DMS53 treated with DMSO at 0.1 percent for 48 hours (cell line): ENCODE measurements around the gene LYZ.
"Not testable (repeated sequence)": the region's sequence is repeated elsewhere in the genome, so short reads cannot be mapped to it uniquely, and the experiment has no call there.

Source experiments
- DNase-seq: peaks from one replicate; lab custom pipeline; 2025; ENCODE audit not compliant: unreplicated experiment; lab: John Stamatoyannopoulos, UW

Gene LYZ

DNA sequence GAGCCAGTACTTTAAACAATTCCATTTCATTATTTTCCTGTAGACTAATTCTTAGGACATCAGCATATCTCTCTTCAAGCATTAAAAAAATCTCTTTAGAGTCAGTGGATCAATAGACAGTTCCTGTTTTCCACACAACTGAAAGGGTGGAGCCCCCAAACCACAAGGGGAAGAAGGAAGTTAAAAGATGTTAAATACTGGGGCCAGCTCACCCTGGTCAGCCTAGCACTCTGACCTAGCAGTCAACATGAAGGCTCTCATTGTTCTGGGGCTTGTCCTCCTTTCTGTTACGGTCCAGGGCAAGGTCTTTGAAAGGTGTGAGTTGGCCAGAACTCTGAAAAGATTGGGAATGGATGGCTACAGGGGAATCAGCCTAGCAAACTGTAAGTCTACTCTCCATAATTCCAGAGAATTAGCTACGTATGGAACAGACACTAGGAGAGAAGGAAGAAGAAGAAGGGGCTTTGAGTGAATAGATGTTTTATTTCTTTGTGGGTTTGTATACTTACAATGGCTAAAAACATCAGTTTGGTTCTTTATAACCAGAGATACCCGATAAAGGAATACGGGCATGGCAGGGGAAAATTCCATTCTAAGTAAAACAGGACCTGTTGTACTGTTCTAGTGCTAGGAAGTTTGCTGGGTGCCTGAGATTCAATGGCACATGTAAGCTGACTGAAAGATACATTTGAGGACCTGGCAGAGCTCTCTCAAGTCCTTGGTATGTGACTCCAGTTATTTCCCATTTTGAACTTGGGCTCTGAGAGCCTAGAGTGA, at the start of gene LYZ:
Gene LYZ (plus strand): TSS at position 220 of the 777 bp plus-strand sequence. CDS start 28 bp downstream, at position 248.
- DNase-seq, result no peak

DNA sequence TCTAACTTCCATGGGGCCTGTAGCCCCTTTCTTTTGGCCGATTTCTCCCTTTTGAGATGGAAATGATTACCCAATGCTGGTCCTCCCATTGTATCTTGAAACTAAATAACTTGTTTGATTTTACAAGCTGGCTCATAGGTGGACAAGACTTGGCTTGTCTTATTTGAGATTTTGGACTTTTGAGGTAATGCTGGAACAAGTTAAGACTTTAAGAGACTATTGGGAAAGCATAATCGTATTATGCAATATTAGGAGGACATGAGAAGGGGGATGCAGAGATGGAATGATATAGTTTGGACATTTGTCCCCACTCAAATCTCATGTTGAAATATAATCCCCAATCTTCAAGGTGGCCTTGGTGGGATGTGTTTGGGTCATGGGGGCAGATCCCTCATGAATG, 49.2 kb upstream of the LYZ start:
- no peak for DNase-seq

DNA sequence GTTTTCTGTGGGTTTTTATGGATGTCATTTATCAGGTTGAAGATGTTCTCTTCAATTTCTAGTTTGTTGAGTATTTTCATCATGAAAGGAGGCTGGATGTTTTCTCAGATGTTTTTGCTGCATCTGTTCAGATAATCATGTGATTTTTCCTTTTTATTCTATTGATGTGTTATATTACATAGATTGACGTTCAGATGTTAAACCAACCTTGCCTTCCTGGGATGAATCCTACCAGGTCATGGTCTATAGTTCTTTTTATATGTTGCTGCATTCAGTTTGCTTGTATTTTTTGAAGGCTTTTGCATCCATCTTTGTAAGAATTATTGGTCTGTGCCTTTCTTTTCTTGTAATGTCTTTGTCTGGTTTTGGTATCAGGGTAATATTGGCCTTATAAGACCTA, 43.9 kb upstream of the LYZ start:
- DNase-seq, result no peak

DNA sequence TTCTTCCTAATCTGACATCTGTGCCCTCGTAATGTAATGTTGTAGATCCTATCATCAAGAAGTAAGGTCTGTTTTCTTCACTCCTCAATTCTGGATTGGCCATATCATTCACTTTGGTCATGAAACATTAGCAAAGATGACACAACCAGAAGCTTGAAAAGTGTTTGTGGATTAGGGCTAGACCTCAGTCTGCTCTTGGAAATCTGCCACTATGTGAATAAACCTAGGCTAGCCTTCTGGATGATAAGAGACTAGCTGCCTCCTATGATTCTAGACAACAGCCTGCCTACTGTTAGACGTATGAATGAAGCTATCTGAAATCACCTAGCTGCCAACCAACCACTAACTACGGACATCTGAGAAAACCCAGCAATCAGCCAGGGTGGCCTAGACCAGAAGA, 38.7 kb upstream of the LYZ start:
- DNase-seq, result no peak

DNA sequence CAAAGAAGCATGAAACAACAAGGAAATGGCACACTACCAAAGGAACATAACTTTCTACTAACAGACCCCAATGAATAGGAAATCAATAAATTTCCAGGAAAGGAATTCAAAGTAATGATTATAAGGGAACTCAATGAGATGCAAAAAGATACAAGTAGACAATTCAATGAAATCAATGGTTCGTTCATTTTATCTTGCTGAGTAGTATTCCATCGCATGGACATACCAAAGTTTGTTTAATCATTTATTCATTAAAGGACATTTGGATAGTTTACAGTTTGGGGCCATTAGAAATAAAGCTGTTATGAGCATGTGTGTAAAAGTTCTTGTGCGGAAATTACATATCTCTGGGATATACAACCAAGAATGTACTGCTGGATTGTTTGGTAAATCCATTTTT, 35.0 kb upstream of the LYZ start:
- DNase-seq, result no peak

DNA sequence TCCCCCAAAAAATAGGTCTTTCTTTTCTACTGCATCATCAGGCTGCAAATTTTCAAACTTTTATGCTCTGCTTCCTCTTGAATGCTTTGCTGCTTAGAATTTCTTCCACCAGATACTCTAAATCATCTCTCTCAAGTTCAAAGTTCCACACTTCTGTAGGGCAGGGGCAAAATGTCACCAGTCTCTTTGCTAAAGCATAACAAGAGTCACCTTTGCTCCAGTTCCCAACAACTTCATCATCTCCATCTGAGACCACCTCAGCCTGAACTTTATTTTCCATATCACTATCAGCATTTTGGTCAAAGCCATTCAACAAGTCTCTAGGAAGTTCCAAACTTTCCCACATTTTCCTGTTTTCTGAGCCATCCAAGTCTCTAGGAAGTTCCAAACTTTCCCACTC, 31.4 kb upstream of the LYZ start:
- DNase-seq, result not testable (repeated sequence)

DNA sequence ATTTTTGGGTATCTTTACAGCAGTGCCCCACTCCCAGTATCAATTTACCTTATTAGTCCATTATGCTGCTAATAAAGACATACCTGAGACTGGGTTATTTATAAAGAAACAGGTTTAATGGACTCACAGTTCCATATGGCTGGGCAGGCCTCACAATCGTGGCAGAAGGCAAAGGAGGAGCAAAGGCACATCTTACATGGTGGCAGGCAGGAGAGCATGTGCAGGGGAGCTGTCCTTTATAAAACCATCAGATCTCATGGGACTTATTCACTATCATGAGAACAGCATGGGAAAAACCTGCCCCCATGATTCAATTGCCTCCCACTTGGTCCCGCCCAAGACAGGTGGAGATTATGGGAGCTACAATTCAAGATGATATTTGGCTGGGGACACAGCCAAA, 30.9 kb upstream of the LYZ start:
- not testable (repeated sequence) for DNase-seq

DNA sequence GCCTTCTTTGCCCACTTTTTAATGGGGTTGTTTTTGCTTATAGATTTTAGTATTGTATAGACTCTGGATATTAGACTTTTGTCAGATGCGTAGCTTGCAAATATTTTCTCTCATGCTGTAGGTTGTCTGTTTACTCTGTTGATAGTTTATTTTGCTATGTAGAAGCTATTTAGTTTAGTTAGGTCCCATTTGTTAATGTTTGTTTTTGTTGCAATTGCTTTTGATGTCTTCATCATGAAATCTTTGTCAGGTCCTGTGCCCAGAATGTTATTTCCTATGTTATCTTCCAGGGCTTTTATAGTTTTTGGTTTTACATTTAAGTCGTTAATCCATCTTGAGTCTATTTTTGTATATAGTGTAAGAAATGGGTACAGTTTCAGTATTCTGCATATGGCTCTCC, 30.0 kb upstream of the LYZ start:
- no peak for DNase-seq

DNA sequence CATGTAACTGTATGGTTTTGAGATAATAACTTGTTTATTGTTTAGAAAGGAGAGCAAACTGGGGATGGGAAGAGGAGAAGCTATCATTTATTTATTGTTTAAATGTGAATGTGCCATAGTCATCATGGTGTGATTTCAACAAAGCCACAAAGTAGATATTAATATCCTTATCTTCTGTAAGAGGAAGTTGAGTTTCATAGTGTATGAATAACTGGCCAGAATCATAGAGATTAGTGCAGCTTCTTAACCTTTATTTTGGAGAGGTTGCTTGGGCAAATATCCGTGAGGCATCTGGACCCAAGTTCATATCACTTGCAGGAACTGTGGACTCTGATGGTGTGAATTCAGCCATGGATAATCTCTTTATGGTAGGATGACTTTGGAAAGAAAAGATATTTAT, 26.8 kb upstream of the LYZ start:
- DNase-seq, result no peak

DNA sequence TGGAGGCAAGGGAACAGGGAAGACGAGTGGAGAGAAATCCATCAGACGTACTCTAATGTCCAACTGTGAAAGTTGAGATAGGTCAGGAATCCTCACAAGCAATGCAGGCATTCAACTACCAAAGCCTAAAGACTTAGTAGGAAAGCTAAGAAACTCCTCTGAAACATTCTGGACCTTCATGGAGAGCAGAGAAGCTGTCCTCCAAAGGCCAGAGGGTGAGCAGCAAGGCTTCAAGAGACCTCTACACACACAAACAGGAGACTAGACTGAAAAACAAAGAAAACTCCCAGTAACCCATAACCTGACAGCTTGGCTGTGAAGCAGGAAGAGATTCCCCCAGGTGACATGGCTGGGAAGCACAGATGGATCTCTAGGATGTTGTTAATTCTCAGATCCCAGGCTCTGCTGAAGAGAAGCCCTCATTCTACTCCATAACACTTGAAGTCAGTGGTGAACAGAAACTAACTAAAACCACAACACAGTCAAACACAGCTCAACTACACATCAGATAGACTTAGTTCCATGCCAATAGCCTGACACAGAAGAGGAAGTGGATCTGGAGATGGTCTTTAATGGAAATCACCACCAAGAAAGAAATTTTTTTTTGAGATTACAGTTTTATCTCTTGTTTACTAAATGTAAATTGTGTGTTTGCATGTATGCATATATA, 23.2 kb upstream of the LYZ start:
- no peak for DNase-seq

DNA sequence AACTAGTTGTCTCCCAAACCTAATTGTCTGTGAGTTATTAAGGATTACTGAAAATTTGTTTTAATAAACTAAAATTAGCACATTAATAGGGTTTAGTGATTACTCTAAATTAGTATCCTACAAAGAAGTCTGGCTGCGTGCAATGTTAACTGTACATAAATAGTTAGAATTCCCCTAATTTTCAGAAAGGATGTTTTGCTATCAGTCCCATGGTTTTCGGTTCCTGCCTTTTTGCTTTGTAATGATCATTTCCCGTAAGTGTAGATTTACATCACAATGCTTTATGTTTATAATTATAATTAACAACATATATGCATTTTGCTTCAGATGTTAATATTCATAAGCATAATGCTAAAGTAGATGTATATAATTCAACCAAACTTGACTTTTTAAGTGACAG, 19.8 kb upstream of the LYZ start:
- DNase-seq, result no peak

DNA sequence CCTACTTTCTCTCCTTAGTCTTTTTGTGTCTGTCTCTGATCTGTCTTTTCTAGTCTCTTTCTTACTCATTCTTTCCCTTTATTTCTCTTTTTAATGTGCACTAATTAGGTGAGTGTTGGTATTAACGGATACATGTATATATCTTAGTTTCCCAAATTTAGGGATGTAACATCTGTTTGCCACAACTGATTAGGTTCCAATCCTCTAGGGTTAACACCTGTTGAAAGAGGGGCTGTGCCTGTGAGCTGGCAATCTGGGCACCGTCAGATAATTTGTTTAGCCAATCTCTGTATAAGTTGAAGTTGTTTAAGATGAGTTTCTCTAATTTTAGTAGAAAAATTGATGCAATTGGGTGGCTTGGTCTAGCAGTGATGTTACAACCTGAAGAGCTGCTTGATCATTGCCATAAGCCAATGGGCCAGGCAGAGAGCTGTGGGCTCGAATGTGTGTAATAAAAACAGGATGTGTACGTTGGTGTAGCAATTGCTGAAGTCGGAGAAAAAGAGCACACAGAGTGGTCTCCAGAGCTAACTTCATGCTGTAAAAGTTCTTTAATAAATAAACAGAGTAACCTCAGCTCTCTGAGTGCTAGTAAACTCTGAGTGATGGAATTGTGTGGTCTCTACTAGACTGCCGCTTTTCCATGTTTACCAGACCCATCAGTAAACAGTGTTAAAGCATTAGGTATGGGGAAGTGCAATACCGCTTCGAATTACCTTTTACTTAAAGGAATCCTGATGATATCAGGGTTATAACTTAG, 18.3 kb upstream of the LYZ start:
- no peak for DNase-seq

DNA sequence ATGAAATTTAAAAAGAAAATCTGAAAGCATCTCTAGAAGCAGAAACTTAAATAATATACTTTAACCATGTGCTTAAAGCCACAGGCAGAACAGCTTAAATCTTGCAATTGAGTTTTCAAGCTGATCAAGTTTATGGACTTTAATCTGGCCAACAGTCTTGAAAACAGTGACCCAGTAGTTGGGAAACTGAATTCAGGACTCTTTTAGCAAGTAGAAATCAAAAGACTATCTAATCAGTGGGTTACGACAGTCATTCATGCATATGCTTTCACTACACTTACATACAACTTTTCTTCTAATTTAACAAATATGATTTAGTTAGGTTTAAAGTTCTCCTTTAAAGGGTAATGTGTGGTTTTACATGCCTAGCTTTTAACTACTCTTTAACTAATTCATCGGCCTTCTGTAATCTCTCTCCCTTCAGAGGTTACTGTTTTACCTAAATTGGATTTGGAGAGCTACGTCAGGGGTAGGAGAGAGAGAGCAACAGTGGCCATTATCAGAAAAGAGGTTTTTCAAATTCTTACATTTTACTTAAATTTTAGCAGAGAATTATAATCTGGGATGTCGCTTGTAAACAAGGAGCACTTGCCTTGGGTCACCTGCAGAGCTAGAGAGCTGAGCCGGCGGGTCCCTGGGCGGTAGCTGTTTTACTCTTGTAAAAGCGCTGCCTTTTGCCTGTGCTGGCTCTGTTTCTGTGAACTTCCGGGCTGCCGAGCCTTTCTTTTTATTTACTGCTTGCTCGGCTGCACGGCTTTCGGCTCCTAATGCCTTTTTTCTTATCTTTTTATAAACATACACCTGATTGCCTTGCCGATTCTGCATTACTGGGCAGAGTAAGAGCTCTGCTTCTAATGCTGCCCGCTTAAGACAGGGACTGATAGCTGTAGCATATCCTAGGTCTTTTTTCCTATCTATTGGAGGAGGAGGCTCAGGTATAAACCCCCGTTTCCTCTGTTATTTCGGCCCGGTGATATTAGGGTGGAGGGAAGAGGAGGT, 17.4 kb upstream of the LYZ start:
- peak; percentile 82 for DNase-seq

DNA sequence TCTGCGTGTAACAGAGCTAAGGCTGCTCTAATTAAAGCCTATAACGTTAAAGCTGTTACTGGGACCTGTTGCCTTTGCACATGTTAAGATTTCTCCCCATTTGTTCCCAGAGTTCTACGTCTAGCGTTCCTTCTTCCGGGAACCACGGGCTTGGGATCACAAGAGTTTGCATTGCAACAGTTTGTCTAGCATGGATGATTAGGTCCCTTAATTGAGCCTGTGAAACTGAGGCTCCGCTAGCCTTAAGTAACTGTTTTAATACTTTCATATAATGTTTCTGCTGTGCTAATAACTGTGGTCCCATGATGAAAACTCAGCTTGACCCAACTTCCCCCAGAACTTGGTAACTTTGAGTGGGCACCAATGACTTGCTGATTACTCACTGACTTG, 16.7 kb upstream of the LYZ start:
- peak; percentile 77 for DNase-seq

DNA sequence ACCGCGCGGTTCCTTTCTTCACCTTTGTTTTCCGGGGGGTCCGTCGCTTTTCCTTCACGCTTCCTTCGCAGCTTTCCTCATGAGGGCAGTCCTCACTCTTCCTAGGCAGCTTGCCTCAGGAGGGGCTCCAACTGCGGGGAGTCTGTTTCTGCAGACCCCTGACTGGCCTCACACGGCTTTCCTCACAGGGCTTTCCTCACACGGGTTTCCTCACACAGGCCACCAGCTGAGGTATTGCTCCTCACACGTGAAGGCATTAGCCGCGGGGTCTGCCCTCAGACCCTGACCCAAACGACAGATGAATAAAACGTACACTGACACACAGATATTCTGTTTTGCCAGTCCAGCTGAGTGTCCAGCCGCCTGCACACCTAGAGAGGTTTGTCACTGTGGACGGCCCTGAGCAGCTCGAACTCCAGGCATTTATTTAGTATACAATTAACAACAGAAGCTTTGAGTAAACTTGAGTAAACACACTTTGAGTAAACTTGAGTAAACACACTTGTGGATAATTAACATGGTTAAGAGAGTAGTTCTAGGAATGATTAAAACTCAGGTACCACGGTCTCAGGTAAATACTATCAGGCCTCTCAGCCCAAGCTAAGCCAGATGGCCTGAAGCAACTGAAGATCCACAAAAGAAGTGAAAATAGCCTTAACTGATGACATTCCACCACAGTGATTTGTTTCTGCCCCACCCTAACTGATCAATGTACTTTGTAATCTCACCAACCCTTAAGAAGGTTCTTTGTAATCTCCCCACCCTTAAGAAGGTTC, 16.1 kb upstream of the LYZ start:
- DNase-seq, result peak; percentile 44

DNA sequence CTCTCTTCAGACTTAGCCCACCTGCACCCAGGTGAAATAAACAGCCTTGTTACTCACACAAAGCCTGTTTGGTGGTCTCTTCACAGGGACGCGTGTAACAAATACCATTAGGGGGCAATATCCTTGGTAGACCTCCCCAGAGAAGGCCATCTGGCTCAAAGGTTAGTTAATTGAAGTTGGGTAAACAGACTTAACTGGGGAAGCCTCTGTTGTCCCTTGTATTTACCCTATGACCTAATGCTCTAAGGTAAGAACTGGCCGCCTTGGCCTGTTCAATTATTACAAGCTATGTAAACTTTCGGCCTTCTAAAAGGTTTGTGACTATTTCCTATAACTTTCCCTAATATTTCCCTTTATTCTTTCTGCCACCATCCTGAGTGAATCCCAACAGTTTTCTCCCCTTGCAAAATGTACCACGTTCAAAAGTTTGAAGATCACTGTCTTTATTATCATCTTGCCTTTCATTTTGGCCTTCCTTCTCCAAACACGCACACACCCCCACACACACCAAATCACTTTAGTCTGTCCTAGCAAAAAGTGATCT, 15.3 kb upstream of the LYZ start:
- peak; percentile 51 for DNase-seq

DNA sequence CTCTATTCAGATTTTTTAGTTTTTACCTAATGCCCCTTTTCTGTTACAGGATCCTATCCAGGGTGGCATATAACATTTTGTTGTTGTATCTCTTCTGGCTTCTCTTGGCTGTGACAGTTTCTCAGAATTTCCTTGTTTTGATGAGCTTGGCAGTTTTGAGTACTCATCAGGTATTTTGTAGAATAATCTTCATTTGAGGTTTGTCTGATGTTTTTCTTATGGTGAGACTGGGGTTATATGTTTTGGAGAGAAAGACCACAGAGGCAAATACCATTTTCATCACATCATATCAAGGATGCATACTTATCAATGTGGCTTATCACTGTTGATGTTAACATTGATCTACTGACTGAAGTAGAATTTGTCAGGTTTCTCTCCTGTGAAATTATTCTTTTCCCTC, 14.0 kb upstream of the LYZ start:
- no peak for DNase-seq

DNA sequence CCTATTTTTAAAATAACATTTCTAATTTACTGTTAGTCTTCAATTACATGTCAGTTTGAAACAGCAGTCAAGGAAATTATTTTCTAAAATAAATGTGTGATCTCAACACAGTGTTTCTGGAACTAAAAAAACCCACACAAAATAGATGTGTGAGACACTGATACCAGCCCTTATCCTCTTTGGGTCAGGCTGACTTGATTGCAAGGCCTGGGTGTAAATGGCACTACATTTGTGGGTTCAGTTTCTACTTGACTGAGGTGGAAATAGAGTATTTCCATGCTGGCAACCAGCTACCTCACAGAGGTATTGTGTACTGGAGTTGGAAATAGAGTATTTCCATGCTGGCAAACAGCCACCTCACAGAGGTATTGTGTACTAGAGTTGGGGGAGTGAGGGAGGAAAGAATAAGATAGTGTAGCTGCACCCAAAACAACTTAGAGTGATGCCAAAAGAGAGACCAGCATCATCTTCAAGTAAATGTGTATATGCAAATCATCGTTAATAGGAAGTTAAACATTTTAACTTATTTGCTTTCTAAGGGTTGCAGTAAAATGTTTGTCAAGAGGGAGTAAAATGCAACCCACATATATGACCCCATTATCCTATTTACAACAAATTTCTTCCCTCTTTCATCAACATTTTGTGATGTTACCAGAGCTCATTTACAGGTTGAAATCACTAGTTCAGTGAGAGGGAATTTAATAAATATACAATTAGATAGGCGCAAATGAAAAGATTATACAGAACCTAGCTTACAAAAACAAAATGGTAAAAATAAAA, 10.7 kb upstream of the LYZ start:
- no peak for DNase-seq
